ENCODE data around the gene PLAAT2. TPM values are rescaled to one million over a fixed set of nuclear protein-coding genes. Genes with fewer than 3 reads are reported as not detected.

The PLAAT2 gene
- total and polyA plus RNA-seq, 9 of the 15 experiments (the other 6 are each of a cell fraction or from before 2014, with no cell fraction given): not detected

DNA sequence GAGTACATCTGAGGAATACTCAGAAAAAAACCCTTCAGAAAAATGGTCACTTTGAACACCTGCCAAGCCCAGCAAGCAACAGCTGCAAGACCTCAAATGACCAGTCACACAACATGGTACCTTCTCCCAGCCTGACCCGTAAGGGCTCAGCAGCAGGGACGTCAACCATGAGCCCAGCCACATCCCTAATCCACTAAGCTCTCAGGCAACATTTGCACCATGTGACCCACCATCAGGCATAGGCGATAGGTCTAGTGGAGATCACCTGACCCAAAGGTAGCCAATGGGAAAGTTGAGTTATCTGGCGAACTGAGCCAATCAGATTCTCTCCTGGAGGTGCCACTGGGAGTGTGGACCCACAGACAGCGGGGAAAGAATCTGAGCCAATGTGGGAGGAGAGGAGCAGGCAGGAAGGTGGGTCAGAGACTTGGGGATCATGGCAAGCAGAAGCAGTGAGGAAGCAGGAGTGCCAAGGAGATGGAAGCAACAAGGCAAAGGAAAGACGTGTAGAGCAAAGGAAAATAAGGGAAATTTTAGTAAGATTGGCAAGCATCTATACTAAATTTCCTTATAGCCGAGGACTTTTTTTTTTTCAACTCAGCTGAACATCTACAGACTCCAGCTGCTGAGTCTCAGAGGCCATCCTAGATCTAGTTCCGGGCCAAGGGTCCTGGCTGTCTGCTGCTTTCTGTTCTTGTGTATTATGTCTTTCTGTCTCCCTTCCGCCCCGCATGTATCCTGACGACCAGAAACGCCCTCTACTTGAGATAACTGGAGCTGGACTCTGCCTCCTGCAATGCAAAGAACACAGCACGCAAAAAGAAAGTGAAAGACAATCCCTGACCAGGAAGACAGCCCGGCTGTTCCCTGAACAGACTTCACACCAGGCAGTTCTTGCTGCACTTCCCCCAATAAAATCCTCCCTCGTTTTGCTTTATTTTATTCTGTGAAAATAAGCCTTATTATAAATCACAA, 11.0 kb upstream of the PLAAT2 start:
- in situ Hi-C loops (cut with MboI) (no loop called here), intact Hi-C loops (cut with micrococcal nuclease) (no loop called here)
- peak; percentile 93 for FAIRE-seq
- Histone ChIP-seq H3K36me3 (ENCODE audit: control insufficient read depth, insufficient read depth, low read length) (no peaks in the 10 kb centered on the region), H2AFZ (ENCODE audit: low read depth, low read length) (peak overlapping the region; percentile 88), H3K9me1 (ENCODE audit: control insufficient read depth, insufficient read depth, low read length) (no peaks in the 10 kb centered on the region), H3K27ac (ENCODE audit: extremely low read depth, low read depth, low read length) (peak overlapping the region; percentile 61), H3K4me1 (replicated peaks in 1 of 2; ENCODE audit: control insufficient read depth in 2 of 2, insufficient read depth in 2 of 2, low read length in 2 of 2) (peaks cover 6 to 15% of the 10 kb centered on the region in 2 experiments; a peak in 3 of 5 replicates), H3K9ac (ENCODE audit: insufficient read depth in 1 of 2, low read depth in 2 of 2, low read length in 2 of 2) (peak overlapping the region in 1 of 2 experiments; percentile 52; a peak in 2 of 4 replicates), H3K4me2 (ENCODE audit: insufficient read depth, low read length) (peak overlapping the region; percentile 72), H3K4me3 (peak overlapping the region; percentile 7; the same call in 1 of the 2 replicates), H3K27me3 (ENCODE audit: control insufficient read depth in 2 of 2, insufficient read depth in 2 of 2, low read length in 2 of 2) (no peaks in the 10 kb centered on the region), H3K9me3 (replicated peaks; ENCODE audit: control insufficient read depth, insufficient read depth, low read depth, low read length) (peaks cover 3% of the 10 kb centered on the region; the same call in 1 of the 2 replicates), H4K20me1 (replicated peaks; ENCODE audit: control insufficient read depth, insufficient read depth, low read length) (no peaks in the 10 kb centered on the region), H3K79me2 (ENCODE audit: control insufficient read depth, insufficient read depth, low read length) (no peaks in the 10 kb centered on the region)
- 34% methylated on average over 15 of the region's 15 CpGs for WGBS (ENCODE audit: insufficient coverage, low coverage, missing lambda C conversion rate)
- no TSS peak for BruUV-seq (replicated peaks)
- ChIA-PET CTCF (ENCODE audit: low intra/inter-chr PET ratio) (no interaction called here), POLR2A (interaction anchor here (0.6 to 1.5 kb wide), 6 partner anchors 9 to 95 kb away, joined by 3 to 6 read pairs (median 3); partner anchors contain the start of gene LGALS12)
- ATAC-seq: peak; percentile 99
- peak; percentile 34 to 90 (median 64) for DNase-seq (ENCODE audit: extremely low read depth in 1 of 4, low spot score in 3 of 4)
- TF ChIP-seq CXXC5 (CRISPR knock-in tag; IDR thresholded peaks at IDR 0.05): peak; percentile 55
- TF ChIP-seq SRF (CRISPR knock-in tag; IDR thresholded peaks at IDR 0.05): no peak
- peak; percentile 97 for TF ChIP-seq NR2C1 (IDR thresholded peaks at IDR 0.05)
- peak; percentile 98 for TF ChIP-seq NR2C1 (tag; IDR thresholded peaks at IDR 0.05)
- TF ChIP-seq, protein P1, sequence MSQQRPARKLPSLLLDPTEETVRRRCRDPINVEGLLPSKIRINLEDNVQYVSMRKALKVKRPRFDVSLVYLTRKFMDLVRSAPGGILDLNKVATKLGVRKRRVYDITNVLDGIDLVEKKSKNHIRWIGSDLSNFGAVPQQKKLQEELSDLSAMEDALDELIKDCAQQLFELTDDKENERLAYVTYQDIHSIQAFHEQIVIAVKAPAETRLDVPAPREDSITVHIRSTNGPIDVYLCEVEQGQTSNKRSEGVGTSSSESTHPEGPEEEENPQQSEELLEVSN (IDR thresholded peaks at IDR 0.05; ENCODE audit: borderline replicate concordance in 1 of 2, extremely low read depth in 1 of 2, insufficient read depth in 1 of 2, insufficient read length in 1 of 2, low read depth in 1 of 2, low read length in 1 of 2, poor library complexity in 1 of 2, severe bottlenecking in 1 of 2): peak in 1 of 2 experiments; percentile 55
- TF ChIP-seq, protein P2, sequence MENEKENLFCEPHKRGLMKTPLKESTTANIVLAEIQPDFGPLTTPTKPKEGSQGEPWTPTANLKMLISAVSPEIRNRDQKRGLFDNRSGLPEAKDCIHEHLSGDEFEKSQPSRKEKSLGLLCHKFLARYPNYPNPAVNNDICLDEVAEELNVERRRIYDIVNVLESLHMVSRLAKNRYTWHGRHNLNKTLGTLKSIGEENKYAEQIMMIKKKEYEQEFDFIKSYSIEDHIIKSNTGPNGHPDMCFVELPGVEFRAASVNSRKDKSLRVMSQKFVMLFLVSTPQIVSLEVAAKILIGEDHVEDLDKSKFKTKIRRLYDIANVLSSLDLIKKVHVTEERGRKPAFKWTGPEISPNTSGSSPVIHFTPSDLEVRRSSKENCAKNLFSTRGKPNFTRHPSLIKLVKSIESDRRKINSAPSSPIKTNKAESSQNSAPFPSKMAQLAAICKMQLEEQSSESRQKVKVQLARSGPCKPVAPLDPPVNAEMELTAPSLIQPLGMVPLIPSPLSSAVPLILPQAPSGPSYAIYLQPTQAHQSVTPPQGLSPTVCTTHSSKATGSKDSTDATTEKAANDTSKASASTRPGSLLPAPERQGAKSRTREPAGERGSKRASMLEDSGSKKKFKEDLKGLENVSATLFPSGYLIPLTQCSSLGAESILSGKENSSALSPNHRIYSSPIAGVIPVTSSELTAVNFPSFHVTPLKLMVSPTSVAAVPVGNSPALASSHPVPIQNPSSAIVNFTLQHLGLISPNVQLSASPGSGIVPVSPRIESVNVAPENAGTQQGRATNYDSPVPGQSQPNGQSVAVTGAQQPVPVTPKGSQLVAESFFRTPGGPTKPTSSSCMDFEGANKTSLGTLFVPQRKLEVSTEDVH (IDR thresholded peaks at IDR 0.05; ENCODE audit: low read depth, partially characterized antibody): peak; percentile 72
- TF ChIP-seq, protein P3, sequence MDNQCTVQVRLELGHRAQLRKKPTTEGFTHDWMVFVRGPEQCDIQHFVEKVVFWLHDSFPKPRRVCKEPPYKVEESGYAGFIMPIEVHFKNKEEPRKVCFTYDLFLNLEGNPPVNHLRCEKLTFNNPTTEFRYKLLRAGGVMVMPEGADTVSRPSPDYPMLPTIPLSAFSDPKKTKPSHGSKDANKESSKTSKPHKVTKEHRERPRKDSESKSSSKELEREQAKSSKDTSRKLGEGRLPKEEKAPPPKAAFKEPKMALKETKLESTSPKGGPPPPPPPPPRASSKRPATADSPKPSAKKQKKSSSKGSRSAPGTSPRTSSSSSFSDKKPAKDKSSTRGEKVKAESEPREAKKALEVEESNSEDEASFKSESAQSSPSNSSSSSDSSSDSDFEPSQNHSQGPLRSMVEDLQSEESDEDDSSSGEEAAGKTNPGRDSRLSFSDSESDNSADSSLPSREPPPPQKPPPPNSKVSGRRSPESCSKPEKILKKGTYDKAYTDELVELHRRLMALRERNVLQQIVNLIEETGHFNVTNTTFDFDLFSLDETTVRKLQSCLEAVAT (IDR thresholded peaks at IDR 0.05): peak in 1 of 2 experiments; percentile 11; a peak in 1 of 4 replicates
- TF ChIP-seq, protein P4, sequence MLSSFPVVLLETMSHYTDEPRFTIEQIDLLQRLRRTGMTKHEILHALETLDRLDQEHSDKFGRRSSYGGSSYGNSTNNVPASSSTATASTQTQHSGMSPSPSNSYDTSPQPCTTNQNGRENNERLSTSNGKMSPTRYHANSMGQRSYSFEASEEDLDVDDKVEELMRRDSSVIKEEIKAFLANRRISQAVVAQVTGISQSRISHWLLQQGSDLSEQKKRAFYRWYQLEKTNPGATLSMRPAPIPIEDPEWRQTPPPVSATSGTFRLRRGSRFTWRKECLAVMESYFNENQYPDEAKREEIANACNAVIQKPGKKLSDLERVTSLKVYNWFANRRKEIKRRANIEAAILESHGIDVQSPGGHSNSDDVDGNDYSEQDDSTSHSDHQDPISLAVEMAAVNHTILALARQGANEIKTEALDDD (IDR thresholded peaks at IDR 0.05): no peak
- TF ChIP-seq, protein P5, sequence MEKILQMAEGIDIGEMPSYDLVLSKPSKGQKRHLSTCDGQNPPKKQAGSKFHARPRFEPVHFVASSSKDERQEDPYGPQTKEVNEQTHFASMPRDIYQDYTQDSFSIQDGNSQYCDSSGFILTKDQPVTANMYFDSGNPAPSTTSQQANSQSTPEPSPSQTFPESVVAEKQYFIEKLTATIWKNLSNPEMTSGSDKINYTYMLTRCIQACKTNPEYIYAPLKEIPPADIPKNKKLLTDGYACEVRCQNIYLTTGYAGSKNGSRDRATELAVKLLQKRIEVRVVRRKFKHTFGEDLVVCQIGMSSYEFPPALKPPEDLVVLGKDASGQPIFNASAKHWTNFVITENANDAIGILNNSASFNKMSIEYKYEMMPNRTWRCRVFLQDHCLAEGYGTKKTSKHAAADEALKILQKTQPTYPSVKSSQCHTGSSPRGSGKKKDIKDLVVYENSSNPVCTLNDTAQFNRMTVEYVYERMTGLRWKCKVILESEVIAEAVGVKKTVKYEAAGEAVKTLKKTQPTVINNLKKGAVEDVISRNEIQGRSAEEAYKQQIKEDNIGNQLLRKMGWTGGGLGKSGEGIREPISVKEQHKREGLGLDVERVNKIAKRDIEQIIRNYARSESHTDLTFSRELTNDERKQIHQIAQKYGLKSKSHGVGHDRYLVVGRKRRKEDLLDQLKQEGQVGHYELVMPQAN (IDR thresholded peaks at IDR 0.05; ENCODE audit: borderline replicate concordance): no peak
- TF ChIP-seq KAT7 (CRISPR knock-in tag; IDR thresholded peaks at IDR 0.05; ENCODE audit: borderline replicate concordance): no peak

All from K562 (cell line).